ENCODE results near the gene BECN2.

BECN2 gene

GRCh38 chr1:242000434-242000833 is 42.9 kb downstream of the BECN2 start:
- in situ Hi-C loops (cut with HindIII; ENCODE audit: low sequenced_read_pairs), result no loop called here
- TF ChIP-seq CTCF (IDR thresholded peaks at IDR 0.05; ENCODE audit: low read depth, low read length, missing control alignments), result no peak
- no peak for DNase-seq (ENCODE audit: low read depth)
- H3K4me3 ChIP-seq (ENCODE audit: low read depth, low read length), result no peak overlapping the region

- no peak for DNase-seq (ENCODE audit: low read depth)
- no peak overlapping the region for H3K4me3 ChIP-seq (ENCODE audit: low read depth, low read length)
- TF ChIP-seq CTCF (IDR thresholded peaks at IDR 0.05; ENCODE audit: low read depth, low read length, missing control alignments), result no peak
- in situ Hi-C loops (cut with HindIII; ENCODE audit: low sequenced_read_pairs), result no loop called here
These were observed 44.5 kb downstream of the BECN2 start for GRCh38 chr1:242002072-242002471.

- in situ Hi-C loops (cut with HindIII; ENCODE audit: low sequenced_read_pairs), result no loop called here
- TF ChIP-seq CTCF (IDR thresholded peaks at IDR 0.05; ENCODE audit: low read depth, low read length, missing control alignments), result no peak
- no peak overlapping the region for H3K4me3 ChIP-seq (ENCODE audit: low read depth, low read length)
- no peak for DNase-seq (ENCODE audit: low read depth)
These were observed 44.9 kb downstream of the BECN2 start for GRCh38 chr1:242002510-242002909.

- in situ Hi-C loops (cut with HindIII; ENCODE audit: low sequenced_read_pairs), result no loop called here
- no peak overlapping the region for H3K4me3 ChIP-seq (ENCODE audit: low read depth, low read length)
- TF ChIP-seq CTCF (IDR thresholded peaks at IDR 0.05; ENCODE audit: low read depth, low read length, missing control alignments), result no peak
- DNase-seq (ENCODE audit: low read depth), result no peak
These were observed 47.4 kb downstream of the BECN2 start for GRCh38 chr1:242004751-242005495.

GRCh38 chr1:242005866-242006535 is 48.4 kb downstream of the BECN2 start:
- TF ChIP-seq CTCF (IDR thresholded peaks at IDR 0.05; ENCODE audit: low read depth, low read length, missing control alignments), result no peak
- no peak for DNase-seq (ENCODE audit: low read depth)
- no peak overlapping the region for H3K4me3 ChIP-seq (ENCODE audit: low read depth, low read length)
- in situ Hi-C loops (cut with HindIII; ENCODE audit: low sequenced_read_pairs), result no loop called here

GRCh38 chr1:242006976-242007375 is 49.4 kb downstream of the BECN2 start:
- no peak for TF ChIP-seq CTCF (IDR thresholded peaks at IDR 0.05; ENCODE audit: low read depth, low read length, missing control alignments)
- in situ Hi-C loops (cut with HindIII; ENCODE audit: low sequenced_read_pairs), result no loop called here
- DNase-seq (ENCODE audit: low read depth), result no peak
- H3K4me3 ChIP-seq (ENCODE audit: low read depth, low read length), result no peak overlapping the region

All from astrocyte of the cerebellum (primary cell).